GM10266 (cell line): ENCODE results near the gene STRIP2.
A peak's percentile ranks its signal among the peaks of the same experiment; 100 is the strongest.

ENCODE experiments used
- DNase-seq: peaks from one replicate; pipeline ENCODE4 v3.0.0; 2012; ENCODE audit errors: extremely low spot score
- CTCF ChIP-seq: IDR thresholded peaks from 2 replicates; pipeline ENCODE4 v1.5.1; 2012; ENCODE audit warnings: mild to moderate bottlenecking, low read depth; ENCODE audit not compliant: control insufficient read depth, insufficient read depth; ENCODE audit errors: missing control alignments

Gene STRIP2

GRCh38 chr7:129498021-129498420, 63.8 kb downstream of the STRIP2 start:
- no peak for TF ChIP-seq CTCF
- DNase-seq = no peak

- no peak for DNase-seq
- TF ChIP-seq CTCF = no peak
These were observed 65.8 kb downstream of the STRIP2 start for GRCh38 chr7:129499999-129500398.

- no peak for TF ChIP-seq CTCF
- peak; percentile 97 for DNase-seq
These were observed 67.8 kb downstream of the STRIP2 start, which contains the start of gene SMKR1 for GRCh38 chr7:129501760-129502707. SMKR1 (plus strand) TSS chr7:129502531; CDS start chr7:129502825, 294 bp downstream.

GRCh38 chr7:129502708-129503685, 68.8 kb downstream of the STRIP2 start:
- no peak for DNase-seq

GRCh38 chr7:129503725-129504124, 69.5 kb downstream of the STRIP2 start:
- no peak for DNase-seq

More at GRCh38 chr7:129502708-129503685, 68.8 kb downstream of the STRIP2 start:
- TF ChIP-seq CTCF = peak; percentile 18

GRCh38 chr7:129512192-129512591, 78.0 kb downstream of the STRIP2 start:
- TF ChIP-seq CTCF = no peak
- no peak for DNase-seq

More at GRCh38 chr7:129503725-129504124, 69.5 kb downstream of the STRIP2 start:
- no peak for TF ChIP-seq CTCF
